GM18502 (cell line): ENCODE data around the gene CCDC124.
"Not testable (repeated sequence)": the region's sequence is repeated elsewhere in the genome, so short reads cannot be mapped to it uniquely, and the experiment has no call there.

Source experiments
- ATAC-seq: cut with Tn5 transposase; IDR thresholded peaks from one replicate; pipeline ENCODE4 v1.9.1; 2021; ENCODE audit warnings: mild to moderate bottlenecking; ENCODE audit not compliant: unreplicated experiment, poor library complexity

Gene CCDC124

GRCh38 chr19:17932485-17933338 lies at the start of gene CCDC124:
TSS of gene CCDC124 (plus strand) at chr19:17933015. CDS start at chr19:17936421, 3,406 bp downstream.
- ATAC-seq = peak; percentile 76

- ATAC-seq = no peak
Observed at GRCh38 chr19:17883627-17884410, 49.0 kb upstream of the CCDC124 start.

- ATAC-seq = no peak
Observed at GRCh38 chr19:17886515-17886914, 46.3 kb upstream of the CCDC124 start.

GRCh38 chr19:17887221-17887620 lies 45.6 kb upstream of the CCDC124 start:
- ATAC-seq = not testable (repeated sequence)

- ATAC-seq = no peak
Observed at GRCh38 chr19:17888260-17888659, 44.6 kb upstream of the CCDC124 start.

- no peak for ATAC-seq
Observed at GRCh38 chr19:17889609-17890214, 43.1 kb upstream of the CCDC124 start.

GRCh38 chr19:17893766-17894165 lies 39.0 kb upstream of the CCDC124 start:
- no peak for ATAC-seq

- ATAC-seq = no peak
Observed at GRCh38 chr19:17902701-17903100, 30.1 kb upstream of the CCDC124 start.

- no peak for ATAC-seq
Observed at GRCh38 chr19:17908244-17908643, 24.6 kb upstream of the CCDC124 start.

GRCh38 chr19:17909003-17909732 lies 23.6 kb upstream of the CCDC124 start:
- ATAC-seq = no peak

- no peak for ATAC-seq
Observed at GRCh38 chr19:17910791-17911360, 21.9 kb upstream of the CCDC124 start.

- ATAC-seq = no peak
Observed at GRCh38 chr19:17915940-17916593, 16.7 kb upstream of the CCDC124 start.

GRCh38 chr19:17918151-17918550 lies 14.7 kb upstream of the CCDC124 start:
- ATAC-seq = not testable (repeated sequence)

GRCh38 chr19:17919122-17919521 lies 13.7 kb upstream of the CCDC124 start:
- ATAC-seq = not testable (repeated sequence)

- ATAC-seq = no peak
Observed at GRCh38 chr19:17920527-17920926, 12.3 kb upstream of the CCDC124 start.

- no peak for ATAC-seq
Observed at GRCh38 chr19:17922138-17922537, 10.7 kb upstream of the CCDC124 start.

GRCh38 chr19:17926044-17926443 lies 6.8 kb upstream of the CCDC124 start:
- ATAC-seq = no peak

GRCh38 chr19:17929056-17929455 lies 3.8 kb upstream of the CCDC124 start:
- no peak for ATAC-seq

GRCh38 chr19:17931532-17932191 lies 1.2 kb upstream of the CCDC124 start:
- ATAC-seq = no peak
